ENCODE results near the gene SYCE3.

SYCE3 gene

GRCh38 chr22:50518606-50519005, 44.1 kb downstream of the SYCE3 start (continued):
- no peak for TF ChIP-seq ZNF529 (tag by site-specific recombination; IDR thresholded peaks at IDR 0.05; ENCODE audit: insufficient replicate concordance)
- no peak for TF ChIP-seq ZSCAN5A (tag by site-specific recombination; IDR thresholded peaks at IDR 0.05)
- TF ChIP-seq OVOL3 (tag by site-specific recombination; IDR thresholded peaks at IDR 0.05), result no peak
- TF ChIP-seq REST (tag by site-specific recombination; IDR thresholded peaks at IDR 0.05), result no peak
- TF ChIP-seq ZNF416 (tag by site-specific recombination; IDR thresholded peaks at IDR 0.05), result no peak
- no peak for TF ChIP-seq ZEB2 (tag by site-specific recombination; IDR thresholded peaks at IDR 0.05)
- TF ChIP-seq ZNF48 (tag by site-specific recombination; IDR thresholded peaks at IDR 0.05), result no peak
- TF ChIP-seq SCRT2 (tag by site-specific recombination; IDR thresholded peaks at IDR 0.05), result no peak
- no peak for TF ChIP-seq ZNF404 (tag by site-specific recombination; IDR thresholded peaks at IDR 0.05)
- TF ChIP-seq HOXC10 (CRISPR knock-in tag; IDR thresholded peaks at IDR 0.05), result no peak

- Histone ChIP-seq H3K36me3 (ENCODE audit: control insufficient read depth in 2 of 2, insufficient read depth in 1 of 2, low read length in 2 of 2) (peaks cover 2 to 78% of the 10 kb centered on the region in 2 experiments; a peak in 2 of 3 replicates), H3K27ac (ENCODE audit: extremely low read depth, low read depth, low read length) (no peak overlapping the region), H3K4me3 (ENCODE audit: low read depth, low read length) (no peak overlapping the region), H3K4me1 (ENCODE audit: control insufficient read depth, insufficient read depth, low read length) (no peaks in the 10 kb centered on the region), H3K9me3 (ENCODE audit: control insufficient read depth, insufficient read depth, low read depth, low read length) (no peaks in the 10 kb centered on the region)
- ChIA-PET CTCF (interaction anchor here (0.7 to 1.9 kb wide), 2 partner anchors 8 to 11 kb away, joined by 3 to 13 read pairs; partner anchors contain the start of gene SCO2), POLR2A (interaction anchor here (1.0 to 3.2 kb wide), 2 partner anchors 8 to 9 kb away, joined by 5 to 12 read pairs; partner anchors contain the start of genes LMF2, NCAPH2 and SCO2)
- TF ChIP-seq ZNF18 (tag by site-specific recombination; IDR thresholded peaks at IDR 0.05) (no peak), ZFHX2 (tag by site-specific recombination; conservative IDR thresholded peaks at IDR 0.05) (peak; percentile 42), EGR2 (tag by site-specific recombination; IDR thresholded peaks at IDR 0.05; ENCODE audit: low read depth) (peak; percentile 57; the same call in 1 of the 2 replicates), ZFP69B (tag by site-specific recombination; IDR thresholded peaks at IDR 0.05) (no peak), ZNF140 (tag by site-specific recombination; IDR thresholded peaks at IDR 0.05) (no peak), ZIC2 (tag by site-specific recombination; IDR thresholded peaks at IDR 0.05) (peak; percentile 52; the same call in 1 of the 2 replicates), ZEB2 (tag by site-specific recombination; IDR thresholded peaks at IDR 0.05) (no peak), ZSCAN30 (tag by site-specific recombination; IDR thresholded peaks at IDR 0.05) (no peak), GLIS1 (tag by site-specific recombination; IDR thresholded peaks at IDR 0.05) (peak; percentile 66; the same call in 1 of the 2 replicates)
Observed at GRCh38 chr22:50517495-50518260, 45.0 kb downstream of the SYCE3 start.
